Fibroblast of lung (primary cell): ENCODE results near the gene JARID2. TPM values are rescaled to one million over a fixed set of nuclear protein-coding genes. Genes with fewer than 3 reads are reported as not detected.

Experiments
- DNase-seq, 2 donors: peaks; one replicate each; pipeline versions ENCODE4 v3.0.0 to v3.0.0-alpha.2; 2010; ENCODE audit warnings: low read depth in 2 of 2
- H2AFZ ChIP-seq: 2 replicates; pipeline ENCODE4 v1.5.1; 2012; ENCODE audit warnings: low read length, control low read depth, inconsistent platforms
- H3K27ac ChIP-seq: 2 replicates; pipeline ENCODE4 v1.5.1; 2011; ENCODE audit warnings: low read length, control low read depth; ENCODE audit not compliant: insufficient read depth
- H3K27me3 ChIP-seq: 2 replicates; pipeline ENCODE4 v1.5.1; 2011; ENCODE audit warnings: mild to moderate bottlenecking, low read length; ENCODE audit not compliant: control insufficient read depth, insufficient read depth
- H3K36me3 ChIP-seq: 2 replicates; pipeline ENCODE4 v1.5.1; 2011; ENCODE audit warnings: low read length; ENCODE audit not compliant: control insufficient read depth, insufficient read depth
- H3K4me1 ChIP-seq: 2 replicates; pipeline ENCODE4 v1.5.1; 2011; ENCODE audit warnings: low read length; ENCODE audit not compliant: control insufficient read depth, insufficient read depth; ENCODE audit errors: extremely low read depth
- H3K4me2 ChIP-seq: 2 replicates; pipeline ENCODE4 v1.5.1; 2011; ENCODE audit warnings: low read length, control low read depth; ENCODE audit not compliant: insufficient read depth; ENCODE audit errors: extremely low read depth
- H3K4me3 ChIP-seq, 4 experiments: fragments of 200-600 bp in 1 of 4; sonication (generic) in 1 of 4; replicated peaks in 1 of 4; 2 replicates each; pipeline ENCODE4 v1.5.1; 2011 to 2016; ENCODE audit warnings: low read length in 4 of 4, low read depth in 3 of 4, mild to moderate bottlenecking in 3 of 4, control low read depth in 2 of 4, inconsistent platforms in 1 of 4, mixed read lengths in 1 of 4; ENCODE audit not compliant: insufficient read depth in 1 of 4; ENCODE audit errors: control extremely low read depth in 1 of 4
- H3K79me2 ChIP-seq: 2 replicates; pipeline ENCODE4 v1.5.1; 2012; ENCODE audit warnings: mild to moderate bottlenecking, low read length, inconsistent platforms; ENCODE audit not compliant: control insufficient read depth, insufficient read depth
- H3K9ac ChIP-seq: 2 replicates; pipeline ENCODE4 v1.5.1; 2011; ENCODE audit warnings: mild to moderate bottlenecking, low read length, control low read depth; ENCODE audit not compliant: insufficient read depth
- H3K9me3 ChIP-seq: 2 replicates; pipeline ENCODE4 v1.5.1; 2012; ENCODE audit warnings: low read depth, low read length; ENCODE audit not compliant: control insufficient read depth, insufficient read depth
- H4K20me1 ChIP-seq: 2 replicates; pipeline ENCODE4 v1.5.1; 2011; ENCODE audit warnings: low read length; ENCODE audit not compliant: control insufficient read depth, insufficient read depth; ENCODE audit errors: extremely low read depth
- CTCF ChIP-seq, 2 donors: IDR thresholded peaks in 1 of 2; conservative IDR thresholded peaks in 1 of 2; 1 replicate in 1 of 2; 2 replicates in 1 of 2; pipeline ENCODE4 v1.5.1; 2011 to 2012; ENCODE audit warnings: low read length in 2 of 2, control low read depth in 1 of 2, inconsistent platforms in 1 of 2, low read depth in 1 of 2, mild to moderate bottlenecking in 1 of 2
- EZH2 ChIP-seq: IDR thresholded peaks from 2 replicates; pipeline ENCODE4 v1.5.1; 2012; ENCODE audit warnings: low read length, control low read depth, mild to moderate bottlenecking; ENCODE audit errors: missing control alignments
- polyA plus RNA-seq, 2 donors: library from polyadenylated mRNA; depleted of rRNA in 1 of 2; stranded (reverse) in 1 of 2; unstranded in 1 of 2; fragments of >200 nt; gene quantifications; 2 replicates each; pipeline ENCODE4 v1.2.1, GENCODE V29; 2011 to 2012; ENCODE audit warnings: missing spikeins in 1 of 2
- total RNA-seq: library from RNA; depleted of rRNA; stranded (reverse); fragments of >200 nt; gene quantifications from 2 replicates; pipeline ENCODE4 v1.2.1, GENCODE V29; 2014

Gene JARID2
- total and polyA plus RNA-seq, 2 donors (not counting 1 experiment from before 2014, with no cell fraction given), result 5.0 to 8.2 TPM

GRCh38 chr6:15436451-15436850 is 190.6 kb downstream of the JARID2 start:
- H3K9ac ChIP-seq, result no peak overlapping the region
- H2AFZ ChIP-seq, result no peak overlapping the region
- DNase-seq, result no peak
- no peaks in the 10 kb centered on the region for H3K36me3 ChIP-seq
- no peaks in the 10 kb centered on the region for H3K27me3 ChIP-seq
- H3K9me3 ChIP-seq, result no peaks in the 10 kb centered on the region
- H3K4me3 ChIP-seq, result no peak overlapping the region
- no peak overlapping the region for H3K27ac ChIP-seq
- peaks cover 4% of the 10 kb centered on the region for H3K4me1 ChIP-seq
- TF ChIP-seq CTCF (conservative IDR thresholded peaks at IDR 0.05 in 1 of 2, IDR thresholded peaks at IDR 0.05 in 1 of 2; ENCODE audit: low read depth in 1 of 2, low read length in 2 of 2) (no peak), EZH2 (no peak)
- H4K20me1 ChIP-seq, result no peaks in the 10 kb centered on the region
- H3K79me2 ChIP-seq, result peaks cover under 1% of the 10 kb centered on the region
- no peak overlapping the region for H3K4me2 ChIP-seq

DNA sequence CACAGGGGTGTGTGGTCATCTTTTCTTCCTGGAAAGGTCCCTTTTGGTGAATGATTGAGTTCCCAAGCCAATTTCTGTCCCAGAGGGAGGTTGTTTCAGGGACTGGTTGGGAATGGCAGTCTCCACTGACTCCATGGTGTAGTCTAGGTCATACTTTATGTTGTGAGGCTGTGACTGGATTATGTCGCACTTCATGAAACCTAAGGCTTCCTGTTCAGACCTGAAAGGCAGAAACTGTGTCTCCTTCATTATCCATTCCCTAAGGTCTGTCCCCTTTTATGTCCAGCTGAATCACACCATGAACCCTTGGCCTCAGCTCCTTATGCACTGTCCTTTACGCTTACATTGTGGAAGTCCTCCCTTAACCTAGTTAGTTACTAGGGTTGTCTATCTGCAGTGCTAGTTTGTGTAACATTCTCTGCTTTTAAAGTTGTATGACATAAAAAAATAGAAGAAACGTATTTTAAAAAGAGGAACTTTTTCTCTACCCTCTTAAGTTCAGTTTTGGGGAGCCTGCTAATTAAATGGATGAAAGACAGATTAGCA is 191.3 kb downstream of the JARID2 start:
- Histone ChIP-seq H3K4me2 (no peak overlapping the region), H3K27ac (no peak overlapping the region), H3K79me2 (peaks cover 1% of the 10 kb centered on the region), H3K9ac (no peak overlapping the region), H3K9me3 (no peaks in the 10 kb centered on the region), H4K20me1 (no peaks in the 10 kb centered on the region), H2AFZ (no peak overlapping the region), H3K36me3 (no peaks in the 10 kb centered on the region), H3K27me3 (no peaks in the 10 kb centered on the region), H3K4me1 (peaks cover 4% of the 10 kb centered on the region), H3K4me3 (no peak overlapping the region)
- DNase-seq, result no peak
- no peak for TF ChIP-seq CTCF (conservative IDR thresholded peaks at IDR 0.05 in 1 of 2, IDR thresholded peaks at IDR 0.05 in 1 of 2; ENCODE audit: low read depth in 1 of 2, low read length in 2 of 2)
- no peak for TF ChIP-seq EZH2

DNA sequence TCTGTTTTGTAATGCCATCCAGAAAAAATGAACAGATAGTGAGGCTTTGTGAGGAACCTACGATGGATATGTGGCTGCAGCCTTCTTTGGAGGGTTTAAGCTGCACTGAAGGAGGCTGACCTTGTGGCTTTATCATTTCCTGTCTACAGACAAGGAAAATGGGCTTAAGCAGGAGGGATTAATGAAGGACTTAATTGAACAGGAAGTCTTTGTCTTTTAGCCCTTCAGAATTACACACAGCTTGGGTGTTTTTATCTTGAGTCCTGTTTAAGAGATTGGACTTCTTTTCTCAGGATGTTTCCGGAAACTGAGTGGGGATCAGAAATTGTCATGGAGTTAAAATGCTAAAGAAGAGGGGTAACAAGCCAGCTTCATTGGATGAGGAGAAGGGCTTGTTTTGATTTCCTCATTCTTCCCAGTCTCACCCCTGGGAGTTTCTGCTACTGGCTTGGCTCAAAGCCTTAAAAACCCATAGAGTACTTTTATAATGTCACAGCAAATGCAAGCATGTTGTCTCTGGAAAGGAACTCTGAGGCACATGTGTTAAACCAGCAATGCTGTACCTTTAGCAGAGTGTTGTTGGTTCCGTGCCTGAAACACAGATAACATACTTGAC is 193.6 kb downstream of the JARID2 start:
- Histone ChIP-seq H3K9me3 (no peaks in the 10 kb centered on the region), H3K4me2 (no peak overlapping the region), H2AFZ (no peak overlapping the region), H4K20me1 (no peaks in the 10 kb centered on the region), H3K4me1 (peaks cover 13% of the 10 kb centered on the region), H3K27me3 (no peaks in the 10 kb centered on the region), H3K4me3 (no peak overlapping the region), H3K36me3 (no peaks in the 10 kb centered on the region), H3K9ac (no peak overlapping the region), H3K79me2 (peaks cover 4% of the 10 kb centered on the region), H3K27ac (no peak overlapping the region)
- TF ChIP-seq EZH2 (no peak), CTCF (conservative IDR thresholded peaks at IDR 0.05 in 1 of 2, IDR thresholded peaks at IDR 0.05 in 1 of 2; ENCODE audit: low read depth in 1 of 2, low read length in 2 of 2) (no peak)
- peak in 1 of 2 donors; percentile 60 for DNase-seq
